ENCODE results near the gene POLR3E. TPM values are rescaled to one million over a fixed set of nuclear protein-coding genes. Genes with fewer than 3 reads are reported as not detected.
"Not testable (repeated sequence)": the region's sequence is repeated elsewhere in the genome, so short reads cannot be mapped to it uniquely, and the experiment has no call there.

POLR3E gene
- total and polyA plus RNA-seq, 7 experiments from 2014 or later, result 11.8 to 232 (median 107) TPM

DNA sequence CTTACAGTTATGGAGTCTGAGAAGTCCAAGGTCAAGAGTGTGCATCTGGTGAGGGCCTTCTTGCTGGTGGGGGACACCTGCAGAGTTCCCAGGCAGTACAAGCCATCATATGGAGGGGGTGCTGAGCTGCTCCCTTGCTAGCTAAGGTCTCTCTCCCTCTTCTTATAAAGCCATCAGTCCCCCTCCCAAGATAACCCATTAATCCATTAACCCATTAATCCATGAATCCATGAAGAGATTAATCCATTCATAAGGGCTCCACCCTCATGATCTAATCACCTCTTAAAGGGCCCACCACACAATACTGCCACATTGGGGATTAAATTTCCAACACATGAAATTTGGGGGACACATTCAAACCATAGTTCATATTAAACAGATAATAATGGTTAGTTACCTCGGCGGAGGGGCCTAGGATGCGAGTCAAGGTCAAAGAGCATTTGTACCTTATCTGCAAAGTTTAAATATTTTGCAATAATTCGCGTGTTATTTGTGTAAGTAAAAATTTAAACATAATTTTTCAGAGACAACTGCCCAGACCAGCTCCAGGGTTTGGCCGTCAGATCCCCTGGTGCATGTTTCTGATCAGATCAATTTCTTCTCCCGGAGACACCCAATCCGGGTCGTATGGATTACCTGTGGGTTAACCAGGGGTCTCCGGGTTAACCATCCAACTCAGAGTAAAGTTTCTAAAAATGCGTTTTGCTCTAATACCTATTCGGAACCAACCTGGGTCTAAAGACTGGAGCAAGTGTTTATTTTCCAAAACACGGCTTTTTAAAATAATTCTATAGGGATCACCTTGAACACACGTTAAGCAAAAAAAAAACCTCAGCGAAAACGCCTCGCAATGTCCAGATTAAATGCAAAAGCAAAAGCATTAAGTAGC, 740 bp upstream of the POLR3E start:
- H3K27ac ChIP-seq (ENCODE audit: low read depth, low read length), result peak overlapping the region; percentile 99
- H3K4me1 ChIP-seq (ENCODE audit: control insufficient read depth in 2 of 2, insufficient read depth in 2 of 2, low read length in 2 of 2), result peaks cover 14 to 18% of the 10 kb centered on the region in 2 donors
- H3K27me3 Mint-ChIP-seq, result peaks cover 0 to 8% (median 0%) of the 10 kb centered on the region in 5 donors
- no peaks in the 10 kb centered on the region for H3K9me3 ChIP-seq (ENCODE audit: control insufficient read depth in 2 of 3, low read length in 3 of 3)
- DNase-seq (no peak), ATAC-seq (no peak)
- H3K9me3 Mint-ChIP-seq, result peaks cover 0 to 17% (median 0%) of the 10 kb centered on the region in 11 donors
- H3K27ac Mint-ChIP-seq, result peak overlapping the region; percentile 95 to 100 (median 99)
- H3K36me3 ChIP-seq (ENCODE audit: control insufficient read depth in 2 of 3, insufficient read depth in 3 of 3, low read length in 3 of 3), result no peaks in the 10 kb centered on the region
- peak overlapping the region; percentile 52 for H3K4me3 ChIP-seq (ENCODE audit: low read length)
- peaks cover 23 to 44% (median 43%) of the 10 kb centered on the region in 7 donors for H3K4me1 Mint-ChIP-seq
- H3K36me3 Mint-ChIP-seq, result peaks cover 0 to 12% (median 5%) of the 10 kb centered on the region in 5 donors
- intact Hi-C loops (cut with micrococcal nuclease), result loop anchor here (1.0 to 10.0 kb wide), 16 partner anchors 55 to 1554 kb away; partner anchors contain the start of genes EEF2K (in 2 of the 2), PDZD9 (in 2 of the 2), UQCRC2 (in 2 of the 2) and CDR2 (in 1 of the 2)
- H3K27me3 ChIP-seq (ENCODE audit: control insufficient read depth in 2 of 2, insufficient read depth in 2 of 2, low read length in 2 of 2), result no peaks in the 10 kb centered on the region
- ChIA-PET POLR2A (interaction anchor here (0.6 to 7.9 kb wide), 15 partner anchors 10 to 298 kb away, joined by 3 to 167 read pairs (median 4); partner anchors contain the start of genes EEF2K and MOSMO), CTCF (interaction anchor here (0.5 to 3.5 kb wide), 11 partner anchors 80 to 297 kb away, joined by 3 to 21 read pairs (median 4); partner anchors contain the start of gene EEF2K)
- H3K4me3 Mint-ChIP-seq, result peak overlapping the region; percentile 90 to 98 (median 95)

DNA sequence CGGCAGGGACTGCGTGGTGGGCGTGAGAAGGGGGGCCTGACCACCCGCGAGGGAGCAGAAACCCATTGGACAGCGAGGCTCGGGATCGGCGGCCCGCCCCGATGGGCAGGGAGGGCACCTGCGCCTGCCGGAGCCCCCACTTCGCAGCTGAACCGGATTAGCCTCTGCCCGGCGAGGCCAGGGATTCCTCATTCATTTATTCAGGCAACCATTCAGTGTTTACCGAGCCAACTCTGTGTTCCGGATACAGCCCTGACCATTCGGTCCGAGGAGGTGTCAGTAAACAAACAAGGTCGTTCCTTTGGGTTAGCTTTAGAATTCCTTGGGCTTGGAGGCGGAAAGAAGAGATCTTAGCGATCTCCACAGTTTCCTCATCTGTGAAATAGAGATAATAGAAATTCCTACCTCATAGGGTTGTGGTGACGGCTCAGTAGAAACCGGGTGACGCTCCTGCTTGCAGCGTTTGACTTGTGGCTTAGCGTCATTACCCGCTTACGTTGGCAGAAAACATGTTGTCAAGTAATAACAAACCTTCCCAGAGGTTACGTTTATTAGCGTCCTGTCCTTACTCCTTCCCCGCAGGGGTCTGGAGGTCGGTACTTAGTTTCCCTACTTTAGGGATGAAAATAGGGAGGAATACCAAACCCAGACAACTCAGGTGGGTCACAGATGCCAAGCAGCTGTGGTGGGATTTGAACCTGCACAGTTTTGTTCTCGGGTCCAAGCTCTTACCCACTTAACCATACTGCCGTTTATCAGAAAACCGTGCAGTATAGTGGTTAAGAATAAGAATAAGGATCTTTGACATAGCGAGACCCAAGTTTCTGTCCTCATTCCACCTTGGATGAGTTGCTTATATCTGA, 893 bp downstream of the POLR3E start:
- H3K27me3 Mint-ChIP-seq, result peaks cover 0 to 8% (median 0%) of the 10 kb centered on the region in 5 donors
- intact Hi-C loops (cut with micrococcal nuclease), result loop anchor here (1.0 to 10.0 kb wide), 16 partner anchors 57 to 1556 kb away; partner anchors contain the start of genes EEF2K (in 2 of the 2), PDZD9 (in 2 of the 2), UQCRC2 (in 2 of the 2) and CDR2 (in 1 of the 2)
- Histone ChIP-seq H3K4me1 (ENCODE audit: control insufficient read depth in 2 of 2, insufficient read depth in 2 of 2, low read length in 2 of 2) (peaks cover 14 to 18% of the 10 kb centered on the region in 2 donors), H3K36me3 (ENCODE audit: control insufficient read depth in 2 of 3, insufficient read depth in 3 of 3, low read length in 3 of 3) (peaks cover 0 to 14% (median 0%) of the 10 kb centered on the region in 3 experiments), H3K27ac (ENCODE audit: low read depth, low read length) (peak overlapping the region; percentile 99), H3K27me3 (ENCODE audit: control insufficient read depth in 2 of 2, insufficient read depth in 2 of 2, low read length in 2 of 2) (no peaks in the 10 kb centered on the region), H3K9me3 (ENCODE audit: control insufficient read depth in 2 of 3, low read length in 3 of 3) (no peaks in the 10 kb centered on the region), H3K4me3 (ENCODE audit: low read length) (peak overlapping the region; percentile 66)
- CTCF ChIA-PET, result interaction anchor here (1.0 to 3.5 kb wide), 7 partner anchors 89 to 296 kb away, joined by 4 to 21 read pairs (median 10); partner anchors contain the start of gene EEF2K
- ATAC-seq (peak; percentile 61), DNase-seq (peak; percentile 49 to 93 (median 86))
- H3K4me1 Mint-ChIP-seq, result peaks cover 33 to 57% (median 54%) of the 10 kb centered on the region in 7 donors
- peak overlapping the region; percentile 95 to 100 (median 99) for H3K27ac Mint-ChIP-seq
- POLR2A ChIA-PET, result interaction anchor here (0.7 to 7.9 kb wide), 7 partner anchors 10 to 291 kb away, joined by 3 to 167 read pairs (median 5); partner anchors contain the start of genes EEF2K and MOSMO
- H3K9me3 Mint-ChIP-seq, result peaks cover 0 to 17% (median 0%) of the 10 kb centered on the region in 11 donors
- H3K4me3 Mint-ChIP-seq, result peak overlapping the region; percentile 90 to 98 (median 95)
- H3K36me3 Mint-ChIP-seq, result peaks cover 0 to 19% (median 6%) of the 10 kb centered on the region in 5 donors

DNA sequence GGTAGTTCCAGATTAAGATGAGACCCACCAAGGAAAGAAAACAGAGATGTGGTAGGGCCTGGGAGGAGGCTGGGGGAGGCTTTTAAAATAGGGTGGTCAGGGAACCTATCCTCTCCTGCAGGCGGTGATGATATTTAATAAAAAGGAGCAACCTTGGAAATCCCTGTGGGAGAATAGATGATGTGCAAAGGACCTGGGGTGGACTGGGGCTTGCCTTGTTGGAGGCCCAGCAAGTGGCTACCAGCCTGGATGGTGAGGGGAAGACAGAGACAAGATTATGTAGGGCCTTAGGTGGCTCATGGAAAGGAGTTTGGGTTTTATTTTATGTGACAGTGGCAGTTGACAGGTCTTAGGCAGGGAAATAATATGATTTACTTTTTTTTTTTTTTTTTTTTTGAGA, 1.8 kb downstream of the POLR3E start:
- Histone ChIP-seq H3K36me3 (ENCODE audit: control insufficient read depth in 2 of 3, insufficient read depth in 3 of 3, low read length in 3 of 3) (peaks cover 0 to 20% (median 0%) of the 10 kb centered on the region in 3 experiments), H3K9me3 (ENCODE audit: control insufficient read depth in 2 of 3, low read length in 3 of 3) (no peaks in the 10 kb centered on the region), H3K4me1 (ENCODE audit: control insufficient read depth in 2 of 2, insufficient read depth in 2 of 2, low read length in 2 of 2) (peaks cover 14 to 18% of the 10 kb centered on the region in 2 donors), H3K4me3 (ENCODE audit: low read length) (peak overlapping the region; percentile 66), H3K27ac (ENCODE audit: low read depth, low read length) (peak overlapping the region; percentile 99), H3K27me3 (ENCODE audit: control insufficient read depth in 2 of 2, insufficient read depth in 2 of 2, low read length in 2 of 2) (no peaks in the 10 kb centered on the region)
- H3K36me3 Mint-ChIP-seq, result peaks cover 0 to 23% (median 9%) of the 10 kb centered on the region in 5 donors
- peaks cover 0 to 8% (median 0%) of the 10 kb centered on the region in 5 donors for H3K27me3 Mint-ChIP-seq
- H3K27ac Mint-ChIP-seq, result peak overlapping the region; percentile 95 to 100 (median 99)
- intact Hi-C loops (cut with micrococcal nuclease), result loop anchor here (5.0 to 10.0 kb wide), 2 partner anchors 794 to 1557 kb away; partner anchors contain the start of gene THUMPD1 (in 1 of the 2)
- peaks cover 36 to 61% (median 57%) of the 10 kb centered on the region in 7 donors for H3K4me1 Mint-ChIP-seq
- ATAC-seq (no peak), DNase-seq (no peak)
- H3K9me3 Mint-ChIP-seq, result peaks cover 0 to 17% (median 0%) of the 10 kb centered on the region in 11 donors
- CTCF ChIA-PET, result interaction anchor here (1.0 to 3.5 kb wide), 5 partner anchors 90 to 297 kb away, joined by 4 to 21 read pairs (median 7); no protein-coding TSS in a partner anchor
- H3K4me3 Mint-ChIP-seq, result peak overlapping the region; percentile 90 to 98 (median 95)
- POLR2A ChIA-PET, result interaction anchor here (1.0 to 7.9 kb wide), 4 partner anchors 93 to 292 kb away, joined by 3 to 167 read pairs (median 10); partner anchors contain the start of genes EEF2K and MOSMO

DNA sequence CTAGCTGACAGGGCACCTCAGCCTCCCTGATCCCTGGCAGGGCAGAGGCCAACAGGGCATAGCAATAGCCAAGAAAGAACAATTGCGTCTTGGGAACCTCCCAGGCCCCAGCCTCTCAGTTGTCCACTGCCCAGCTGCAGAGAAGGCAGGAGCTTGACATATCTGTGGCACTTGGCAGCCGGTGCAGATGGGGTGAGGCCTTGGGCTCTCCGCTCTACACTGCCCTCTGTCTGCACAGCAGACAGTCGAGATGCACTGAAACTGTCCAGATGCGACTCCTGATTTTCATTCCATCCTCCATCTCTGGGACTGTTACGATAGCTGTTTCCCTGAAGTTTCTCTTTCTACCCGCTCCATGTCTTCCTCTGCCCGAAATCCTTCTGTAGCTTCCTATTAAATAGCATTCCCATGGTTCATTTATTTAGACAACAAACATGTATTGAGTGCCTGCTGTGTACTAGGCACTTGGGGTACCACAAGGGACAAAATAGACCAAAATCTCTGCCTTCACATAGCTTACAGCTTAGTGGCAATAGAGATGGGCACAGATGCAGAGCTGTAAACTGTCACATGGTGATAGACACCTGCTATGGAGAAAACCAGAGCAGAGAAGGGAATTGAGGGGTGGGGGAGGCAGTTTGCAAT, 3.3 kb downstream of the POLR3E start:
- Histone ChIP-seq H3K9me3 (ENCODE audit: control insufficient read depth in 2 of 3, low read length in 3 of 3) (no peaks in the 10 kb centered on the region), H3K36me3 (ENCODE audit: control insufficient read depth in 2 of 3, insufficient read depth in 3 of 3, low read length in 3 of 3) (peaks cover 0 to 35% (median 2%) of the 10 kb centered on the region in 3 experiments), H3K4me1 (ENCODE audit: control insufficient read depth in 2 of 2, insufficient read depth in 2 of 2, low read length in 2 of 2) (peaks cover 14 to 18% of the 10 kb centered on the region in 2 donors), H3K27me3 (ENCODE audit: control insufficient read depth in 2 of 2, insufficient read depth in 2 of 2, low read length in 2 of 2) (no peaks in the 10 kb centered on the region), H3K4me3 (ENCODE audit: low read length) (no peak overlapping the region), H3K27ac (ENCODE audit: low read depth, low read length) (peak overlapping the region; percentile 99)
- ChIA-PET CTCF (interaction anchor here (0.7 to 1.8 kb wide), 6 partner anchors 94 to 298 kb away, joined by 3 to 6 read pairs (median 4); partner anchors contain the start of gene EEF2K), POLR2A (interaction anchor here (0.7 to 7.9 kb wide), 3 partner anchors 75 to 108 kb away, joined by 3 to 167 read pairs (median 4); partner anchors contain the start of gene EEF2K)
- ATAC-seq (no peak), DNase-seq (peak in 7 of 9 donors; percentile 27 to 51 (median 43))
- Mint-ChIP-seq H3K9me3 (peaks cover 0 to 17% (median 0%) of the 10 kb centered on the region in 11 donors), H3K27me3 (peaks cover 0 to 8% (median 0%) of the 10 kb centered on the region in 5 donors), H3K36me3 (peaks cover 0 to 33% (median 15%) of the 10 kb centered on the region in 5 donors), H3K4me1 (peaks cover 36 to 71% (median 60%) of the 10 kb centered on the region in 7 donors), H3K4me3 (peak overlapping the region; percentile 28 to 69 (median 49)), H3K27ac (peak overlapping the region in 8 of 9 donors; percentile 17 to 100 (median 90))
- intact Hi-C loops (cut with micrococcal nuclease), result no loop called here

DNA sequence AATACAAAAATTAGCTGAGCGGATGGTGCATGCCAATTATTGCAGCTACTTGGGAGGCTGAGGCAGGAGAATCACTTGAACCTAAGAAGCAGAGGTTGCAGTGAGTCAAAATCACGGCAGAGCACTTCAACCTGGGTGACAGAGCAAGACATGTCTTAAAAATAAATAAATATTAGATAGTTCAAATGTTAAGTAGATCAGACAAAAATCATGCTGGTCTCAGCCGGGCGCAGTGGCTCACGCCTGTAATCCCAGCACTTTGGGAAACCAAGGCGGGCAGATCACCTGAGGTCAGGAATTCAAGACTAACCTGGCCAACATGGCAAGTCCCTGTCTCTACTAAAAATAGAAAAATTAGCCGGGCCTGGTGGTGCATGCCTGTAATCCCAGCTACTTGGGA, 4.2 kb downstream of the POLR3E start:
- H3K36me3 ChIP-seq (ENCODE audit: control insufficient read depth in 2 of 3, insufficient read depth in 3 of 3, low read length in 3 of 3), result peaks cover 0 to 44% (median 4%) of the 10 kb centered on the region in 3 experiments
- H3K4me1 ChIP-seq (ENCODE audit: control insufficient read depth in 2 of 2, insufficient read depth in 2 of 2, low read length in 2 of 2), result peaks cover 14% of the 10 kb centered on the region in 2 donors

More for the DNA sequence above, 4.2 kb downstream of the POLR3E start:
- POLR2A ChIA-PET, result interaction anchor here (7.9 kb wide), 1 partner anchor 109 kb away, joined by 167 read pairs; no protein-coding TSS in a partner anchor
- H3K27ac ChIP-seq (ENCODE audit: low read depth, low read length); H3K4me3 ChIP-seq (ENCODE audit: low read length); H3K27me3 Mint-ChIP-seq; H3K4me3 Mint-ChIP-seq; intact Hi-C loops (cut with micrococcal nuclease); H3K27me3 ChIP-seq (ENCODE audit: control insufficient read depth in 2 of 2, insufficient read depth in 2 of 2, low read length in 2 of 2); ATAC-seq; DNase-seq; H3K9me3 ChIP-seq (ENCODE audit: control insufficient read depth in 2 of 3, low read length in 3 of 3): not testable (repeated sequence)
- Mint-ChIP-seq H3K9me3 (peaks cover 0 to 13% (median 0%) of the 10 kb centered on the region in 11 donors), H3K4me1 (peaks cover 33 to 65% (median 54%) of the 10 kb centered on the region in 7 donors), H3K36me3 (peaks cover 0 to 36% (median 15%) of the 10 kb centered on the region in 5 donors), H3K27ac (peak overlapping the region in 6 of 9 donors; percentile 29 to 100 (median 90))
- CTCF ChIA-PET, result interaction anchor here (1.5 kb wide), 1 partner anchor 109 kb away, joined by 6 read pairs; no protein-coding TSS in a partner anchor

Measured in naive thymus-derived CD4-positive, alpha-beta T cell (primary cell).